ENCODE data around the gene PLA2G4A.

DNA sequence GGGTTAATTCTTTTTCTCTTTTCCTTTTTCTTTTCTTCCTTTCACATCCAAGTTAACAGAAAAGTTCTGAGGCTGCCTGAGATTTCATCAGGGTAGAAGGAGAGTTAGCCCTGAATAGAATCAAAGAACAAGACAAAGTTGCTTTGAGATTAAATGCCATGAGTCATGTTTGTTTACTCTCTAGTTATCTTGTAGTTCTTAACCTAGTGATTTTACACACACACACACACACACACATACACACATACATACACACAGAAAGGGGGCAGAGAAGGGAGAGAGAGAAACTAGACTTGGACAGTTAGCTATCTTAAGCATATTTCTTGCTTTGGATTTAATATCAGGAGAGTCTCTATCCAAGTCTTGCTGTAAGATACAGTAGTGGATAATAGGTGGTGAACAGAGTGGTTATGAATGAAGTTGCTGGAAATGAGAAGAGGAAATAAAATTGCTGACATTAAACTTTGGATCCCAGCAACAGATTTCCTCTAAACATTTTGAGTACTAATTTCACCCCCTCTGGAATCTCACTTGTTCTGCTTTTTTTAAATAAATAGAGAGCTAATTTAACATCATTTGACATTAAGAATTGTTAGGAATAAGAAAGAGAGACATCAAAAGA lies 19.9 kb downstream of the PLA2G4A start:
- TF ChIP-seq POLR2AphosphoS5 (IDR thresholded peaks at IDR 0.05; ENCODE audit: borderline replicate concordance, low read depth, low read length) = no peak
- no peak for TF ChIP-seq EZH2 (IDR thresholded peaks at IDR 0.05)

Data from SK-N-MC (cell line).